Skin of body (tissue), 2 donors: Measurements from ENCODE around the gene GULP1. TPM values are rescaled to one million over a fixed set of nuclear protein-coding genes. Genes with fewer than 3 reads are reported as not detected.
"Not testable (repeated sequence)": the region's sequence is repeated elsewhere in the genome, so short reads cannot be mapped to it uniquely, and the experiment has no call there.

Experiments
- DNase-seq: peaks from one replicate; lab custom pipeline; 2025; lab: John Stamatoyannopoulos, UW
- total RNA-seq: library from RNA; depleted of rRNA; stranded (reverse); fragments of >200 nt; gene quantifications from one replicate; pipeline ENCODE4 v1.2.3, GENCODE V29; 2014

Gene GULP1
- total RNA-seq, 1 donor from 2014 or later, result 56.8 TPM

- no peak for DNase-seq
Observed at GRCh38 chr2:188600536-188601210, 309.0 kb downstream of the GULP1 start.

- DNase-seq, result no peak
Observed at GRCh38 chr2:188601391-188601790, 309.7 kb downstream of the GULP1 start.

GRCh38 chr2:188601927-188602326 is 310.3 kb downstream of the GULP1 start:
- DNase-seq, result no peak

DNA sequence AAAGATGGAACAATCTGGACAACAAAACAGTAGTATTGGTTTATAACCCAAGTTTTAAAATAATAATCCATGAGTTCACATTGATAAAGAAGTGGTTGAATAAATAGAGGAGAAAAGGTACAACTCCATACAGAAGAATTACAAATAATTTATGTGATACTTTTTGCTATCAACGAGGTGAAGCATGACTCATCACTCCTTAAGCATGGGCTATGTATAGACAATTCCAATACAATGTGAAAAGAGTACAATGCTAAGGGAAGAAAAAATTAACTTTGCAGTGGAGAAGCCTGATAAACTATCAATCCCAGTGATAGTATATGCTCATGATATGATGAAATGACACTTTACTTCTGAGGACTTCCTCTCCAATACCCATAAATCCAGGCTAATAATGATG is 312.9 kb downstream of the GULP1 start:
- no peak for DNase-seq

GRCh38 chr2:188605609-188606584 is 314.2 kb downstream of the GULP1 start:
- not testable (repeated sequence) for DNase-seq

- DNase-seq, result not testable (repeated sequence)
Observed at GRCh38 chr2:188606596-188606995, 314.9 kb downstream of the GULP1 start.

- DNase-seq, result no peak
Observed at GRCh38 chr2:188607501-188607900, 315.8 kb downstream of the GULP1 start.

GRCh38 chr2:188609321-188610049 is 317.8 kb downstream of the GULP1 start:
- no peak for DNase-seq

- no peak for DNase-seq
Observed at GRCh38 chr2:188610050-188610444, 318.4 kb downstream of the GULP1 start.

- DNase-seq, result no peak
Observed at GRCh38 chr2:188610827-188611226, 319.2 kb downstream of the GULP1 start.

- DNase-seq, result no peak
Observed at GRCh38 chr2:188619146-188619545, 327.5 kb downstream of the GULP1 start.

DNA sequence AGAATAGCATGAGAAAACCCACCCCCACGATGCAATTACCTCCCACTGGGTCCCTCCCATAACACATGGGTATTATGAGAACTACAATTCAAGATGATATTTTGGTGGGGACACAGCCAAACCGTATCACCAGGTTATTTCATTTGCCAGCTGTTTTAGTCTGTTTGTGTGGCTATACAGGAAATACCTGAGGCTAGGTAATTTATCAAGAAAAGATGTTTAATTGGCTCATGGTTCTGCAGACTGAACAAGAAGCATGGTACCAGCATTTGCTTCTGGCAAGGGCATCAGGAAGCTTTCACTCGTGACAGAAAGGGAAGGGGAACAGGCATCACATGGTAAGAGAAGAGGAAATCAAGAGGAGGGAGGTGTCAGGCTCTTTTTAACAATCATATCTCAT is 329.2 kb downstream of the GULP1 start:
- DNase-seq, result no peak

DNA sequence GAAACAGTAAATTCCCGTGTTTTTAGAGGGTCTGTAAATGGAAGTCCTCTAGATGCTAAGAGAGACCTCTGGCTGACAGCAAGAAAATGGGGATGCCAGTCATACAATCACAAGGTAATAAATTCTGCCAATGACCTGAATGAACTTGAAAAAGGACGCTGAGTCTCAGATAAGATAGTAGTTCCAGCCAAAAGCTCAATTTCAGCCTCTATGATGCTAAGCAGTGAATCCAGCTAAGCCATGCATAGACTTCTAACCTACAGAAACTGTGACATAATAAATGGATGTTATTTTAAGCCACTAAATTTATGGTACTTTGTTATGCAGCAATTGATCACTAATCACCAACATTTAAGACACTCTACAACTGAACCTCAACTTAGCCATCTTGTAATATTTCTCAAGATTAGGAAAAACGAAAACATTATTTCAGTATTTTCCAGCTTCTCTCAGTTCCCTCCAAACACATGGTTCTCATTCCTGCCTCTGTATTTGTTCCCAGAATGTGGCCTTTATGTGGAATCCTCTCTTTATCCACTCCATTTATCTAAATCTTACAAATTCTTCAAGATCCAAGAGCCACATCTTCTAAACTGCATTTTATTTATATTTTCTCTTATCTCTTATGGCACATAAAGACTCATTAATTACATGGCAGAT is 331.1 kb downstream of the GULP1 start:
- DNase-seq, result peak; percentile 74

DNA sequence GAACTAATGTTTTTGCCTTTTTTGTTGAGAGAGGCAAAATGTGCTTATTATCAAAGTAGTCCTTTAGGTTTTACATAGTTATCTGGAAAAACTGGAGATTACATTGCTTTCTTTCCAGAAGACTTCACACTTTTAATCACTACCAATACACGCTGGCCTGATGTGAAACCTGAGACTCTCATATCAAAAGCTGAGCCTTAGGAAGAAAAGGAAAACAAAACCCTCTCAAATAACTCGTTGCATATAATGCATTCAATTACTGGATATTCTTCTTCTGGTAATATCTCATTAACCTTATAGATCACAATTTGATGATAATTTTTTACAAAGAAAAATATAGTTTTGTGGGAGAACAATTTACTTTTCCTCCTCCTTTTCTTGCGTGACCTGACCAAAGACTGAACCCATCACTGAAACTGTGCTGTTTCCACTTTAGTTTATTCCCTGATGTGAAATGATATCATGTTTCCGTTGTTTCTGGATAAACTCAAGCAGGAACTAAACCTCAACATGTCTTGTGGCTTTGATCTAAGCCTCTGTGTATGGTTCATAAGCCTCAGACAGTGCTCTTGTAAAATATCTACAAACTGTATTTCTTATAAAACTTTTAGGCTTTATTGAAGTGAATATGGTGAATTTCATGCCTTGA is 332.4 kb downstream of the GULP1 start:
- DNase-seq, result peak; percentile 92

DNA sequence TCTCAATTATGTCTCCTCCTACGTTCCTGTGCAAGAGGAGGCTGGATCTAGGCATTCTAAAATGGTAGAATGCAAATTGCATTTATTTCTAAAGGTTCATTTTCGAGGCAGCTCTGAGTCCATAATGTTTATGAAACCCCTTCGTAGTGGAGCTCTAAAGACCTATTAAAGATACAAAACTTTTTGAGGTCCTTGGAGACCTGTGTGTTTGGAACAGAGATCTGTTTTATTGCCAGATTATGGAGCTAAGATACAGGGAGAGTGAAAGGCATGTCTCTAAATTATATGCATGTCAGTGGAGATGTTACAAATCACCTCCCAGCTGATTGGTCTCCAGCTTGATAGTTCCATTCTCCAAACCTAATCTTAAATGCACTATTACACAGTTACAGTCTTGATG is 335.8 kb downstream of the GULP1 start:
- DNase-seq, result no peak

DNA sequence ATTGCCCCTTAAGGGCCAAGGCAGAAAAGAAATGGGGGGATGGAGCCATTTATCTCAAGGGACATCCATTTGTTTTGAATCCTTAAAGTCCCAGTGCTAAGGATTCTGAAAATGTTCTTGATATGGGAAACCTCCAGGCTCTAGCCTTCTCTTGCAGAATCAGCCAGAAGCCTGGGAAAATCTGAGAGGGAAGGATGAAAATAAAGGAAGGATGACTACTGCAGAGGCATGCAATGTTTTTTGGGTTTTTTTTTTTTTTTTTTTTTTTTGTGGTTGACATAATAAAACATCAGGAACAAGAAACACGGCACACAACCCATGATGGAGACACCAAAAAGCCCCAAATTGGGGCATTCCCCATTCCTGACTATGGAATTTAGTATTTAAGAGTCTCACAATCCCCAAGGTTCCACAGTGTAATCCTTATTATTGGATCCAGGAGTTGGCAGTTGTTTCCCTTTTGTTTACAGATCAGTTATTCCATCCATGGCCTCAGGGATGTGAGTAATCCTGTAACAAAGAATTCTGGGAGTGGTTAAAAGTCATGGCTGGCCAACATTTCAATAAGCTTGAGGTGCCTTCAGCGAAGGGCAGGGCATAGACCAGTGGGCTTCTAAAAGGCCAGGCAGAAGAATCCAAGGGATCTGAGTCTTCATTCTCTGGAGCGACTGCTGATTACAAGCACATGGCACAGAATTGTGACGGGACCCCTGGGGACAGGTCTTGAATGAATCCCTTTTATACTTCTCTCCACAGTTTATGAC is 337.5 kb downstream of the GULP1 start:
- DNase-seq, result peak; percentile 93

DNA sequence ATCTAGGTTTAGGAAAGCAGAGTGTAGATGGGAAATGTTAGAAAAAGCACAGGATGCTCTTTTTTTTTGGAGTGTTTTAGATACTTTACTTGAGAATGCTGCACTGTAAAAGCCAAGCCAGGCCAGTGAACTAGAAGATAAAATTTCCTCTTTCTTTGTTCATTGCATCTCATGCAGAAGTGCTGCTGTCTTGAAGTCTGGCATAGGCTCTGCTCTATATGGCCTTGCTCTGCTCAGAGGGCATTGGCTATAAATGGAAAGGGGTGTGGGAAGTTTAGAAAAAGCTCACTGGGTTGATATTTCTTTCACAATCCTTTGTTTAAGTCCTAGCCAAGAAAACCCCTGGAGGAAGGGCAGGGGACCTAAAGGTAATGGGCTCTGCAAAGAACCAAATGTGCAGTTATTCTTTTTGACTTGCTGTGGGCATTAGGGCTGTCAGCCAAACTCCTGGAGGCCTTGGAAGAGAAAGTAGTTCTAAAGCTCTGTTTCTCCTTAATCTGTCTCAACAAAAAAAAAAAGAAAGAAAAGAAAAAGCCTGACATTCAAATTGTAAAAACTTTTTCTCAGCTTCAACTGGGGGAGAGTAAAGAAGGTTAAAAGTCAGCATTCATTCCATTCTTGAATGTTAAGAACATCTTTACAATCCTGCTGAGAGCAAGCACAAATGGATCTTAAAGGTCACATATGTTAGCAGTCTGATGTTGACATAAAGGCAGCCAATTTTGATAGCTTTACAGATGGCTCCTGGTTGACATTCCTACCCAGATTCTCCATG is 338.3 kb downstream of the GULP1 start:
- DNase-seq, result peak; percentile 85

DNA sequence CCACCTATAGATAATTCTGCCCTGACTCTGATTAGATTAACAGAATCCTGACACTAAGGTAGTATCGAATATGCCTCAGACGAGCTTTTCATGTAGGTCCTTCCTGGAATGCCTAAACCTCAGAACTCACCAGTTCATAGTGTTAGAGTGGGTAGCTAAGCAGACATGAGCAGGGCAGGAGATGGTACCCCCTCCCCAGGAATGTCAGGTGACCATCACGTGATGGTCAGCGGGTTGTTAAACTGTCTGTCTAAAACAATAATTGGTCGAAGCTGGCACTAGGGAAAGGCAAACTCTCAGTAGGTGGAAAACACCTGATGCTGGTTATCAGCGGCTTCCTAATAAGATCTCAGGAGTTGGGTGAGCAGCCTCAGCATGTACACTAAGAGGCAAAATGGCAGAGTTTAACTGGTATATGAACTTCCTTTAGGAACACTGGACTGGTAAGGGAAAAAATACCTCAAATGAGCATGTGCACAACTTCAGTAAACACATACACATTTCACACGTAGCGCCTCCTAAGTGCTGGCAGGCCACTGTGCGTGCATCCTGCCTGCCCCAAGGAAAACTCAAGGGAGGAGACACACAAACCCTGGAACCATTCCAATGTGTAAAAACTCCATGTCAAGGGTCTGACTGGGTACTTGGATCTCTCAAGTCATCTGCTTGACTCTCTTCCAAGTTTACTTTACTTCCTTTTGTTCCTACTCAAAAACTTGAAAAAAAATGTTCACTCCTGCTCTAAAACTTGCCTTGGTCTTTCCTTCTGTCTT is 339.5 kb downstream of the GULP1 start:
- DNase-seq, result no peak
